Ovary (tissue), 3 donors: ENCODE measurements around the gene PPME1.

ENCODE experiments used
- CTCF ChIP-seq, 3 donors: fragments of 450-650 bp in 2 of 3; fragments of 200-600 bp in 1 of 3; IDR thresholded peaks; one replicate each; pipeline versions ENCODE4 v1.5.1 to v1.8.0; 2016 to 2022; ENCODE audit warnings: antibody characterized with exemption in 3 of 3, mild to moderate bottlenecking in 1 of 3
- EP300 ChIP-seq: sonication (generic); formaldehyde crosslinking; IDR thresholded peaks from one replicate; pipeline ENCODE4 v1.6.1; 2017; ENCODE audit warnings: antibody characterized with exemption
- POLR2A ChIP-seq: fragments of 450-650 bp; IDR thresholded peaks from one replicate; pipeline ENCODE4 v1.6.1; 2017; ENCODE audit warnings: antibody characterized with exemption, mild to moderate bottlenecking, moderate library complexity
- donor health status: DM: no; HTN: no; CAD: no.

DNA sequence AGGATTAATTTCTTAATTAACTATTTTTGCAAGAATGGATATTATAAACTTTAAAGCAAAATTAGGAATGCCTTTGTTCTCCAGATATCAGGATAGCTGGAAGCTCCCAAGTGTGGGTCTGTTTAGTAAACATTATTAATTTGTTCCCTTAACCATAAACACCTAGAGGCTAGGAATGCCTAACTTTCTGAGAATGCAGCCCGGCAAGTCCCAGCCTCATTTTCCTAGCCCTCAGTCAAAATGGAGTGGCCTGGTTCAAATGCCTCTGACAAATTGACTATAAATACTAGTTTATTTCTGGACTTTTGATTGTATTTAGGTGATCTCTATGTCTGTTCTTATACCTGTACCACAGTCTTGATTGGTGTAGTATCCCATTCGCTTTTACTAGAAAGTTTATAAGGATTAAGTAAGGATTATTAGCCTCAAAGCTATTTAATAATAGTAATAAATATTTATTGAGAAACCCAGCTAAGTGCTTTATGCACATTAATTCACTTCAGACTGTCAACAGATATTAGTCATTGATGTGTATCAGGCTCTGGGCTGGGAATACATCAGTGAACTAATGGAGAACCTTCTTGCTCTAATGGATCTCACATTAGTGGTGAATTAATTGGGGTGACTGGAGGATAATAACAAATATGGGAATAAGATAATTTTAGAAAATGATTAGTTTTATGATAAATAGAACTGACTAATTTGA, 25.8 kb downstream of the PPME1 start:
- TF ChIP-seq CTCF (IDR thresholded peaks at IDR 0.05) (no peak), EP300 (no peak), POLR2A (no peak)
